OCI-LY1 (cell line): Measurements from ENCODE around the gene SCLY.

Source experiments
- H2AFZ ChIP-seq: fragments of 200-600 bp; sonication (generic), shearing (Covaris generic); 2 replicates; pipeline ENCODE4 v1.6.0; 2014; ENCODE audit warnings: antibody characterized with exemption, mild to moderate bottlenecking, low read length
- H3F3A ChIP-seq: fragments of 200-600 bp; sonication (generic), shearing (Covaris generic); 2 replicates; pipeline ENCODE4 v1.6.0; 2014; ENCODE audit warnings: mild to moderate bottlenecking, antibody characterized with exemption, low read length, moderate library complexity; ENCODE audit not compliant: insufficient read depth
- H3K27ac ChIP-seq: fragments of 200-600 bp; sonication (generic); 2 replicates; pipeline ENCODE4 v1.5.1; 2014; ENCODE audit warnings: low read length, mixed run types, mild to moderate bottlenecking, low read depth; ENCODE audit not compliant: poor library complexity, severe bottlenecking
- H3K27me3 ChIP-seq: fragments of 200-600 bp; sonication (generic); 2 replicates; pipeline ENCODE4 v1.6.0; 2014; ENCODE audit warnings: antibody characterized with exemption, mild to moderate bottlenecking, low read length, moderate library complexity; ENCODE audit not compliant: insufficient read depth
- H3K36me3 ChIP-seq: fragments of 200-600 bp; sonication (generic); 2 replicates; pipeline ENCODE4 v1.6.1; 2014; ENCODE audit warnings: mild to moderate bottlenecking, antibody characterized with exemption, low read length, moderate library complexity, mixed read lengths; ENCODE audit not compliant: insufficient read depth
- H3K4me1 ChIP-seq: fragments of 200-600 bp; sonication (generic); 2 replicates; pipeline ENCODE4 v1.5.1; 2014; ENCODE audit warnings: mild to moderate bottlenecking, low read length, moderate library complexity; ENCODE audit not compliant: insufficient read depth, severe bottlenecking
- H3K4me2 ChIP-seq: fragments of 200-600 bp; sonication (generic), shearing (Covaris generic); 2 replicates; pipeline ENCODE4 v1.6.1; 2014; ENCODE audit warnings: low read length
- H3K4me3 ChIP-seq: fragments of 200-600 bp; sonication (generic); 2 replicates; pipeline ENCODE4 v1.5.1; 2014; ENCODE audit warnings: low read length, low read depth, mild to moderate bottlenecking, mixed read lengths; ENCODE audit not compliant: poor library complexity, severe bottlenecking
- H3K79me2 ChIP-seq: fragments of 200-600 bp; shearing (Covaris generic); 2 replicates; pipeline ENCODE4 v1.6.1; 2016; ENCODE audit warnings: mixed run types, low read length, mixed read lengths; ENCODE audit not compliant: insufficient read depth
- H3K9ac ChIP-seq: fragments of 200-600 bp; sonication (generic), shearing (Covaris generic); 2 replicates; pipeline ENCODE4 v1.6.1; 2014; ENCODE audit warnings: mild to moderate bottlenecking, low read length, mixed read lengths
- H3K9me2 ChIP-seq: fragments of 200-600 bp; sonication (generic), shearing (Covaris generic); 2 replicates; pipeline ENCODE4 v1.6.1; 2014; ENCODE audit warnings: low read depth, mild to moderate bottlenecking, low read length, mixed read lengths
- H3K9me3 ChIP-seq: fragments of 200-600 bp; shearing (Covaris generic); 2 replicates; pipeline ENCODE4 v1.6.1; 2014; ENCODE audit warnings: low read length, mixed read lengths
- H4K20me1 ChIP-seq: fragments of 200-600 bp; sonication (generic), shearing (Covaris generic); 2 replicates; pipeline ENCODE4 v1.6.0; 2016; ENCODE audit warnings: mild to moderate bottlenecking, low read length; ENCODE audit not compliant: insufficient read depth
- EZH2 ChIP-seq: fragments of 200-600 bp; sonication (generic), shearing (Covaris generic); IDR thresholded peaks from 2 replicates; pipeline ENCODE4 v1.8.0; 2017; ENCODE audit warnings: borderline replicate concordance, mixed run types, mild to moderate bottlenecking, antibody characterized with exemption, low read length, moderate library complexity, mixed read lengths
- TF ChIP-seq, protein P1 (sequence below): fragments of 200-600 bp; sonication (generic), shearing (Covaris generic); IDR thresholded peaks from 2 replicates; pipeline ENCODE4 v1.5.1; 2017; ENCODE audit warnings: mild to moderate bottlenecking, antibody characterized with exemption, low read length, moderate library complexity, mixed read lengths

SCLY gene

DNA sequence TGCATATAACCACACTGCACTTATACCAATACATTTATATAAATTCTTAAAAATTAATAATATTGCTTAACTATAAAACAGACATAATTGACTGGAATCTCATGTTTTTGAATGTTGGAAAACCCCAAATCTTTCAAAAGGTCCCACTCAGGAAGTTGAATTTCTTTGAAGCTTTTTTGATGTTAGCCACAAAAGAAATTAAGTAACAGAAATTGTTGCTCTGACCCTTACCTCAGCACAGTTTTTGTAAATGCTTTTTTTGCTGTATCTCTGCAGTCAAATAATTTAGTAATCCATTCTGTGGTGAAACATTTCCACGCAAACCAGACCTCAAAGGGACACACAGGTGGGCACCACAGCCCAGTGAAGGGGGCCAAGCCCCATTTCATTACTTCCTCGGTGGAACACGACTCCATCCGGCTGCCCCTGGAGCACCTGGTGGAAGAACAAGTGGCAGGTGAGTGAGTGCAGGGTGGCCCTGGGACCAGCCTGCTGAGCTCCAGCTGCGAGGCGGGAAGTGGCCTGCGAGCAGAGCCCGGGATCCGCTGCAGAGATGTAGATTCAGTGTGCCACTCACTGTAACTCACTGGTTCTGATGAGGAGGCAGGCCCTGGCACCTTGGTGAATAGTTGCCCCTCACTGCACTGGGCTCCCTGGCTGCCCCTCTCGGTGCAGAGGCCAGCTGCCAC lies 8.4 kb downstream of the SCLY start:
- Histone ChIP-seq H4K20me1 (no peaks in the 10 kb centered on the region), H3K4me2 (no peak overlapping the region), H3K36me3 (peaks cover 93% of the 10 kb centered on the region), H3F3A (no peaks in the 10 kb centered on the region), H3K9me3 (peaks cover 14% of the 10 kb centered on the region), H3K79me2 (no peaks in the 10 kb centered on the region), H3K9me2 (no peaks in the 10 kb centered on the region), H3K27ac (peak overlapping the region; percentile 25), H2AFZ (no peak overlapping the region), H3K27me3 (no peaks in the 10 kb centered on the region), H3K9ac (no peak overlapping the region), H3K4me3 (no peak overlapping the region), H3K4me1 (peaks cover 12% of the 10 kb centered on the region)
- TF ChIP-seq EZH2 = no peak
- TF ChIP-seq, protein P1, sequence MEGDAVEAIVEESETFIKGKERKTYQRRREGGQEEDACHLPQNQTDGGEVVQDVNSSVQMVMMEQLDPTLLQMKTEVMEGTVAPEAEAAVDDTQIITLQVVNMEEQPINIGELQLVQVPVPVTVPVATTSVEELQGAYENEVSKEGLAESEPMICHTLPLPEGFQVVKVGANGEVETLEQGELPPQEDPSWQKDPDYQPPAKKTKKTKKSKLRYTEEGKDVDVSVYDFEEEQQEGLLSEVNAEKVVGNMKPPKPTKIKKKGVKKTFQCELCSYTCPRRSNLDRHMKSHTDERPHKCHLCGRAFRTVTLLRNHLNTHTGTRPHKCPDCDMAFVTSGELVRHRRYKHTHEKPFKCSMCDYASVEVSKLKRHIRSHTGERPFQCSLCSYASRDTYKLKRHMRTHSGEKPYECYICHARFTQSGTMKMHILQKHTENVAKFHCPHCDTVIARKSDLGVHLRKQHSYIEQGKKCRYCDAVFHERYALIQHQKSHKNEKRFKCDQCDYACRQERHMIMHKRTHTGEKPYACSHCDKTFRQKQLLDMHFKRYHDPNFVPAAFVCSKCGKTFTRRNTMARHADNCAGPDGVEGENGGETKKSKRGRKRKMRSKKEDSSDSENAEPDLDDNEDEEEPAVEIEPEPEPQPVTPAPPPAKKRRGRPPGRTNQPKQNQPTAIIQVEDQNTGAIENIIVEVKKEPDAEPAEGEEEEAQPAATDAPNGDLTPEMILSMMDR = no peak

GRCh38 chr2:238069877-238070276 lies 9.1 kb downstream of the SCLY start:
- Histone ChIP-seq H3K36me3 (peaks cover 94% of the 10 kb centered on the region), H3K4me2 (no peak overlapping the region), H3K4me1 (peaks cover 12% of the 10 kb centered on the region), H3K79me2 (no peaks in the 10 kb centered on the region), H3K9me3 (peaks cover 14% of the 10 kb centered on the region), H3K9me2 (no peaks in the 10 kb centered on the region), H3K27ac (no peak overlapping the region), H2AFZ (no peak overlapping the region), H3K27me3 (no peaks in the 10 kb centered on the region), H3K9ac (no peak overlapping the region), H3K4me3 (no peak overlapping the region), H4K20me1 (no peaks in the 10 kb centered on the region), H3F3A (no peaks in the 10 kb centered on the region)
- no peak for TF ChIP-seq EZH2
- TF ChIP-seq, protein P1 = no peak

DNA sequence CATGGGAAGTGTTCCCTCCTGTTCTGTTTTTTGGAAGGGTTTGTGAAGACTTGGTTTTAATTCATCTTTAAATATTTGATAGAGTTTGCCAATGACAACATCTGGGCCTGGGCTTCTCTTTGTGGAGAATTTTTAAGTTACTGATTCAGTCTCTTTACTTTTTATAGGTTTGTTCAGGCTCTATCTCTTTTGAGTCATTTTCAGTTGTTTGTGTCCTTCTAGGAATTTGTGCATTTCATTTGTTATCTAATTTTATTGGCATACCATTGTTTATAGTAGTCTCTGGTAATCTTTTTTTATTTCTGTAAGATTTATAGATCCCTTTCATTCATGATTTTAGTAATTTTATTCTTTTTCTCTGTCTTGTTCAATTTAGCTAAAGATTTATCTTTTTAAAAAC lies 14.6 kb downstream of the SCLY start:
- H4K20me1 ChIP-seq = no peaks in the 10 kb centered on the region
- H3K9ac ChIP-seq = no peak overlapping the region
- H2AFZ ChIP-seq = no peak overlapping the region
- H3K36me3 ChIP-seq = peaks cover 77% of the 10 kb centered on the region
- no peaks in the 10 kb centered on the region for H3K27me3 ChIP-seq
- no peak overlapping the region for H3K4me2 ChIP-seq
- no peak overlapping the region for H3K4me3 ChIP-seq
- no peaks in the 10 kb centered on the region for H3F3A ChIP-seq
- no peaks in the 10 kb centered on the region for H3K4me1 ChIP-seq
- H3K9me2 ChIP-seq = no peaks in the 10 kb centered on the region
- peaks cover 17% of the 10 kb centered on the region for H3K9me3 ChIP-seq
- no peaks in the 10 kb centered on the region for H3K79me2 ChIP-seq
- TF ChIP-seq, protein P1 = no peak
- no peak for TF ChIP-seq EZH2
- no peak overlapping the region for H3K27ac ChIP-seq
